PC-9 (cell line): Measurements from ENCODE around the gene SLC4A2. TPM values are rescaled to one million over a fixed set of nuclear protein-coding genes. Genes with fewer than 3 reads are reported as not detected.

Experiments used
- BruUV-seq: library from RNA; stranded (reverse); fragments of 400-500 nt; replicated peaks from 2 replicates; lab custom pipeline; 2021; lab: Mats Ljungman, UMichigan
- CTCF ChIA-PET: fragments of 300-600 bp; sonication (Branson Sonifier 250); formaldehyde crosslinking; loops from one replicate; lab custom pipeline; 2022; ENCODE audit warnings: antibody characterized with exemption; lab: Charles Lee
- POLR2A ChIA-PET: fragments of 300-600 bp; sonication (Branson Sonifier 250); formaldehyde crosslinking; loops from one replicate; lab custom pipeline; 2022; ENCODE audit warnings: antibody characterized with exemption; ENCODE audit not compliant: unreplicated experiment; lab: Charles Lee
- DNase-seq, 2 experiments: peaks; one replicate each; pipeline versions ENCODE4 v3.0.0 to v3.0.0-alpha.2; 2015 to 2022; ENCODE audit warnings: mixed read lengths in 1 of 2
- H2AFZ ChIP-seq: fragments of 200-600 bp; sonication (generic); 2 replicates; pipeline ENCODE4 v1.8.1; 2017; ENCODE audit warnings: antibody characterized with exemption
- H3F3A ChIP-seq: fragments of 200-600 bp; sonication (generic); 2 replicates; pipeline ENCODE4 v1.8.1; 2017; ENCODE audit warnings: antibody characterized with exemption, mild to moderate bottlenecking, low read depth; ENCODE audit not compliant: insufficient read depth
- H3K27ac ChIP-seq: fragments of 200-600 bp; sonication (generic); 2 replicates; pipeline ENCODE4 v1.6.1; 2016; ENCODE audit warnings: mixed run types
- H3K27me3 ChIP-seq: fragments of 200-600 bp; sonication (generic); 2 replicates; pipeline ENCODE4 v1.6.1; 2016; ENCODE audit warnings: low read depth, mixed run types; ENCODE audit not compliant: insufficient read depth
- H3K36me3 ChIP-seq: fragments of 200-600 bp; sonication (generic); 2 replicates; pipeline ENCODE4 v1.6.1; 2016; ENCODE audit warnings: low read depth, mixed run types
- H3K4me1 ChIP-seq: fragments of 200-600 bp; sonication (generic); replicated peaks from 2 replicates; pipeline ENCODE4 v1.6.1; 2016; ENCODE audit warnings: mixed run types; ENCODE audit not compliant: insufficient read depth
- H3K4me2 ChIP-seq: fragments of 200-600 bp; sonication (generic); 2 replicates; pipeline ENCODE4 v1.6.1; 2017; ENCODE audit warnings: mixed run types
- H3K4me3 ChIP-seq: fragments of 200-600 bp; sonication (generic); 2 replicates; pipeline ENCODE4 v1.6.1; 2016; ENCODE audit warnings: mixed run types
- H3K79me2 ChIP-seq: fragments of 200-600 bp; sonication (generic); 2 replicates; pipeline ENCODE4 v1.6.1; 2017; ENCODE audit warnings: low read depth, mixed run types
- H3K9me2 ChIP-seq: fragments of 200-600 bp; sonication (generic); 2 replicates; pipeline ENCODE4 v1.8.1; 2017; ENCODE audit warnings: mild to moderate bottlenecking; ENCODE audit not compliant: insufficient read depth
- H3K9me3 ChIP-seq: fragments of 200-600 bp; sonication (generic); 2 replicates; pipeline ENCODE4 v1.8.1; 2016; ENCODE audit warnings: low read depth; ENCODE audit not compliant: insufficient read depth
- H4K20me1 ChIP-seq: fragments of 200-600 bp; sonication (generic); 2 replicates; pipeline ENCODE4 v1.8.1; 2017; ENCODE audit not compliant: insufficient read depth
- CTCF ChIP-seq: fragments of 200-600 bp; sonication (generic); conservative IDR thresholded peaks from 2 replicates; pipeline ENCODE4 v1.6.1; 2017; ENCODE audit warnings: mixed run types, antibody characterized with exemption, mild to moderate bottlenecking, moderate library complexity
- EZH2 ChIP-seq: fragments of 200-600 bp; sonication (generic); IDR thresholded peaks from 2 replicates; pipeline ENCODE4 v1.8.0; 2017; ENCODE audit warnings: antibody characterized with exemption, low read depth
- intact Hi-C: fragments of 100-400 bp; cut with micrococcal nuclease; formaldehyde crosslinking; loops from one replicate; pipeline ENCODE4 v1.10.0; 2022; ENCODE audit not compliant: unreplicated experiment
- total RNA-seq: library from RNA; stranded (reverse); gene quantifications from 2 replicates; pipeline ENCODE4 v1.2.3, GENCODE V29; 2021

Gene SLC4A2
- total RNA-seq, 1 experiment from 2014 or later, result 245 TPM

GRCh38 chr7:151066273-151066974, 7.0 kb downstream of the SLC4A2 start:
- no peak for TF ChIP-seq EZH2
- TF ChIP-seq CTCF, result no peak
- BruUV-seq, result no TSS peak
- ChIA-PET POLR2A (interaction anchor here (0.6 kb wide), 1 partner anchor 12 kb away, joined by 3 read pairs; no protein-coding TSS in a partner anchor), CTCF (no interaction called here)
- Histone ChIP-seq H3K9me2 (no peaks in the 10 kb centered on the region), H3K4me1 (peaks cover 24% of the 10 kb centered on the region), H3K79me2 (peaks cover 23% of the 10 kb centered on the region), H3K27me3 (no peaks in the 10 kb centered on the region), H2AFZ (no peak overlapping the region), H3F3A (peaks cover 23% of the 10 kb centered on the region; the same call in 1 of the 2 replicates), H3K9me3 (no peaks in the 10 kb centered on the region), H3K27ac (no peak overlapping the region), H3K4me3 (no peak overlapping the region), H3K4me2 (no peak overlapping the region), H4K20me1 (peaks cover 23% of the 10 kb centered on the region), H3K36me3 (peaks cover 21% of the 10 kb centered on the region)
- intact Hi-C loops, result no loop called here
- DNase-seq, result no peak

DNA sequence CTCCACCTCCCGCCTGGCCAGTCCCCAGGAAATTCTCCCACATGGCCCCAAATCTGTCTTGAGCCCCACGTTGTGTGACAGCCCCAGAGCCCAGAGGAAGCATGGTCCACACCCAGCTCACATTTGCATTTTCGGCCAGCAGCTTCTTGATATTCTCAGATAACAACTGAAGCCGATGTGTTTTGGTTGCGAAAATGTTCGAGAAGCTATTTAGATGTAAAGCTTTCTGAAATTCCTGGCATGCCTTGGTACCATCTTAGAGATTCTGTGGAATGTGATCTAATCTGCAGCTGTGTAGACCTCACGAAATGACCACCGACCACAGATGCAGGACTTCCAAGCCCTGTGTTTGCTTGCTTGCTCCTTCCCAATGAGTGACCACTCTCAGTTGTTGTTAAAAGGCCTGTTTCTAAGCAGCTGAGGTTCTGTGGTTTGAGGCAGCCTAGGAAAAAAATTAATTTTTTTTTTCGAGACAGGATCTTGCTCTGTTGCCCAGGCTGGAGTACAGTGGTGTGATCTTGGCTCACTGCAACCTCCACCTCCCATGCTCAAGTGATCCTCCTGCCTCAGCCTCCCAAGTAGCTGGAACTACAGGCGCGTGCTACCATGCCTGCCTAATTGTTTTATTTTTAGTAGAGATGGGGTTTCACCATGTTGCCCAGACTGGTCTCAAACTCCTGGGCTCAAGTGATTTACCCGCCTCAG, 8.8 kb downstream of the SLC4A2 start:
- Histone ChIP-seq H3K27me3 (no peaks in the 10 kb centered on the region), H3K9me2 (no peaks in the 10 kb centered on the region), H2AFZ (no peak overlapping the region), H3K4me2 (no peak overlapping the region), H3K4me1 (peaks cover 7% of the 10 kb centered on the region), H3K36me3 (peaks cover 24% of the 10 kb centered on the region), H3F3A (peaks cover 8% of the 10 kb centered on the region; the same call in 1 of the 2 replicates), H3K27ac (no peak overlapping the region), H4K20me1 (peaks cover 23% of the 10 kb centered on the region), H3K79me2 (peaks cover 15% of the 10 kb centered on the region), H3K4me3 (no peak overlapping the region), H3K9me3 (no peaks in the 10 kb centered on the region)
- ChIA-PET CTCF (interaction anchor here (0.7 kb wide), 1 partner anchor 18 kb away, joined by 3 read pairs; the partner anchor contains the start of gene AGAP3), POLR2A (no interaction called here)
- intact Hi-C loops, result no loop called here
- TF ChIP-seq EZH2, result no peak
- no TSS peak for BruUV-seq
- no peak for DNase-seq

DNA sequence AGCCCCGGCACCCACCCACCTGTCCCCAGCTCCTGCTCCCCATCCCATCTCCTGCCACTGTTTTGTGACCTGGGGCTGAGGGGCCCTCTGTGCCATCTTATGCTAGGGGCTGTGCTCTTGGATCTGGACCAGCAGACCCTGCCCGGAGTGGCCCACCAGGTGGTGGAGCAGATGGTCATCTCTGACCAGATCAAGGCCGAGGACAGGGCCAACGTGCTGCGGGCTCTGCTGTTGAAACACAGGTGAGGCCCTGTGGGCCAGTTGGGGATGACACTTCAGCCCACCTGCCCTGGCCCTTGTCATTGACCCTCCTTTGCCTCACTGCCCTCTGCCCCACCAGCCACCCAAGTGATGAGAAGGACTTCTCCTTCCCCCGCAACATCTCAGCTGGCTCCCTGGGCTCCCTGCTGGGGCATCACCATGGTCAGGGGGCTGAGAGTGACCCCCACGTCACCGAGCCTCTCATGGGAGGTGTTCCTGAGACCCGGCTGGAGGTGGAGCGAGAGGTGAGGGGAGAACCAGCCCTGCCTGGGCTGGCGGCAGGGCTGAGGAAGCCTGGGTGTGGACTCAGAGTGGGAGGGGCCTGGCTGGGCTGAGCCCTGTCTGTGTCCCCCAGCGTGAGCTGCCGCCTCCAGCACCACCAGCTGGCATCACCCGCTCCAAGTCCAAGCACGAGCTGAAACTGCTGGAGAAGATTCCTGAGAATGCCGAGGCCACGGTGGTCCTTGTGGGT, 10.6 kb downstream of the SLC4A2 start:
- H2AFZ ChIP-seq, result no peak overlapping the region
- CTCF ChIA-PET, result no interaction called here
- no peak for DNase-seq
- peaks cover 9% of the 10 kb centered on the region for H4K20me1 ChIP-seq
- POLR2A ChIA-PET, result interaction anchor here (0.6 kb wide), 1 partner anchor 79 kb away, joined by 6 read pairs; the partner anchor contains the start of gene NOS3
- no peak overlapping the region for H3K27ac ChIP-seq
- peaks cover 24% of the 10 kb centered on the region for H3K36me3 ChIP-seq
- no peaks in the 10 kb centered on the region for H3K9me3 ChIP-seq
- H3K4me2 ChIP-seq, result no peak overlapping the region
- intact Hi-C loops, result no loop called here
- BruUV-seq, result no TSS peak
- H3K4me1 ChIP-seq, result no peaks in the 10 kb centered on the region
- no peak for TF ChIP-seq EZH2
- TF ChIP-seq CTCF, result no peak
- peaks cover under 1% of the 10 kb centered on the region; the same call in 1 of the 2 replicates for H3K79me2 ChIP-seq
- no peaks in the 10 kb centered on the region for H3K9me2 ChIP-seq
- H3K27me3 ChIP-seq, result no peaks in the 10 kb centered on the region
- H3K4me3 ChIP-seq, result no peak overlapping the region
- H3F3A ChIP-seq, result peaks cover 5% of the 10 kb centered on the region; the same call in 1 of the 2 replicates
